ENCODE measurements around the gene STXBP1.

Gene STXBP1

GRCh38 chr9:127611899-127612790, at the start of gene STXBP1:
STXBP1 (plus strand) TSS chr9:127612277; CDS start chr9:127612404, 127 bp downstream.
- DNase-seq (ENCODE audit: extremely low read depth in 1 of 2, low read depth in 1 of 2), result peak; percentile 32 to 79

DNA sequence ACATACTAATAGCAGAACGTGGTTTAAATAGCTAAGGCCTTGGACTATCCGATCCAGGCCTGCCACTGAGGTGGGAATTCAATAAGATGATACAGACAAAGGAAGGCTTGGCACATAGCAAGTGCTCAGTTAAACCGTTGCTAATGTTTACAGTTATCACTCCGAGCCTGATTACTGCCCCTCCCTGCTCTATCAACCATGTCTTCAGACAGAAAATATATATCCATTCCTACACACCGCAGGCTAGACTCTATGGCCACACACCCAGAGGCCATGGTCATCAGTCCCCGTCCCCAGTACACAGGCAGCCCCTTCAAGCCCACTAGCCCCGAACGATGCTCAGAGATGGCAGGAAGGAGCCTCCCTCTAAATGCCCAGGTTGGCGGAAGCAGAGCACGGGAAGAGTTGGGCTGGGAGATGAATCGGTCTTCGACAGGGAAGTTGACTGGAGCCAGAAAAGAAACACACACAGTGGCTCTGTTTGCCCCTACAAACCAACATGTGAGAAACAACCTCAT, 49.7 kb upstream of the STXBP1 start:
- no peak for DNase-seq (ENCODE audit: extremely low read depth in 1 of 2, low read depth in 1 of 2)

DNA sequence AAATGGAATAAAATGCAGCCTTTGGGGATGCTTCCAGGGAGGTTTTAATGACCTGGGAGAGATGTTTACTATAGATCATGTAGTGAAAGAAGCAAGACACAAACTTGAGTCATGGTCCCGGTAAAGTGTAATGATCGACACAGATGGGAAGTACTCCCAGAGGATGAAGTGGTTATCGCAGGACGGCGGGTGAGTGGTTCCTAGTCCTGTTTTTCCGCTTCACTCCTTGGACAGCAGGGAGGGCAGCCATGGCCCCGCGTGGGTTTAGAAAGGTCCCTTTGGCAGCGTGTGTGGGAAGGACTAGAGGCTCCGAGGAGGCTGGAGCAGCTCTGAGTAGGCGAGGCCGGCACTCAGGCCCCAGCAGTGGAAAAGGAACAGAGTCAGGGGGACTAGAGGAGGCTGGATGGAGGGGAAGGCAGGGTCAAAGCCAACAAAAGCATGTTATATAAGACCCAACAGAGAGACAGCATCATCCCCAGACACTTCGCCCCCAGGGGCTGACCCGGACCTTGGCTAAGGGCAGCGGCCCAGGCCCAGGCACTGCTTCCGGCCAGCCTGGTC, 49.2 kb upstream of the STXBP1 start:
- DNase-seq (ENCODE audit: extremely low read depth in 1 of 2, low read depth in 1 of 2), result no peak

- DNase-seq (ENCODE audit: extremely low read depth in 1 of 2, low read depth in 1 of 2), result no peak
Observed at GRCh38 chr9:127563579-127563978, 48.5 kb upstream of the STXBP1 start.

DNA sequence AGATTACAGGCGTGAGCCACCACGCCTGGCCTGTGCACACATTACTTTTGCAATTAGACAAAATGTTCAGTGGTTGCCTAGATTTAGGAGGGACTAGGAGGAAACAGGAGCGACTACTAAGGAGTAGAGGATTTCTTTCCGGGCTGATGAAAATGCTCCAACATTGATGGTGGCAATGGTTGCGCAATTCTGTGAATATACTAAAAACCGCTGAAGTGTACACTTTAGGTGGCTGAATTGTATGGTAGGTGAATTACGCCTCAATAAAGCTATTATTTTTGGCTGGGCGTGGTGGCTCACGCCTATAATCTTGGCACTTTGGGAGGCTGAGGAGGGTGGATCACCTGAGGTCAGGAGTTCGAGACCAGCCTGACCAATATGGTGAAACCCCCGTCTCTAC, 46.8 kb upstream of the STXBP1 start:
- DNase-seq (ENCODE audit: extremely low read depth in 1 of 2, low read depth in 1 of 2), result no peak

DNA sequence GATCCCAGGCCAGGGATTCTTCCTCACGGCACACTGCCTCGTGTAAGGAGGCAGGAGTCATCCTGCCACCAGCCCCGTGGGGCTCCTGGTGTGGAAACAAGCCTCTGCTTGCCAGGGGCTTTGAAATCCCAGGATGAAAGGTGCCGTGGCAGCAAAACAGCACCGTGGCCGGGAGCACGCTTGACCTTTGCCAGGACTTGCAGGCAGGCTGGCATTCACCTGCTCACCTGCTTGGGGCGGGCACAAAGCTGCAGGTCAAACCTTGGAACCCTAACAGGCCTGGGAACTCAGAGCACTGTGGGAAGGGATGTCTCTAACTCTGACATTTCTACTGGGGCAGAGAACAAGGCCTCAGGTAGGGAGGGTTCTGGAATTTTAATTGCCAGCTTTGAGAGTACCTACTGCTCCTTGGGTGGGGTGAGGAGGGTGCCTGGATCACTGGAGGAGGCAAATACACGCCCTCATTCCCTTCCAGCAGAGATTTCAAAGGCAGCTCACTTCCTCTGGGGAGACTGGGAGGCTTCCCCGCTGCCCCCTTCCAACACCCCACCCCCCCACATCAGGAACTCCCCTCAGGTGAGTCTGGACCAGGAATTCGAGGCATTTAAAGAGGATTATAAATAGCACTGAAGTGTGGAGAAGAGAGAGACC, 45.6 kb upstream of the STXBP1 start:
- DNase-seq (ENCODE audit: extremely low read depth in 1 of 2, low read depth in 1 of 2), result no peak

DNA sequence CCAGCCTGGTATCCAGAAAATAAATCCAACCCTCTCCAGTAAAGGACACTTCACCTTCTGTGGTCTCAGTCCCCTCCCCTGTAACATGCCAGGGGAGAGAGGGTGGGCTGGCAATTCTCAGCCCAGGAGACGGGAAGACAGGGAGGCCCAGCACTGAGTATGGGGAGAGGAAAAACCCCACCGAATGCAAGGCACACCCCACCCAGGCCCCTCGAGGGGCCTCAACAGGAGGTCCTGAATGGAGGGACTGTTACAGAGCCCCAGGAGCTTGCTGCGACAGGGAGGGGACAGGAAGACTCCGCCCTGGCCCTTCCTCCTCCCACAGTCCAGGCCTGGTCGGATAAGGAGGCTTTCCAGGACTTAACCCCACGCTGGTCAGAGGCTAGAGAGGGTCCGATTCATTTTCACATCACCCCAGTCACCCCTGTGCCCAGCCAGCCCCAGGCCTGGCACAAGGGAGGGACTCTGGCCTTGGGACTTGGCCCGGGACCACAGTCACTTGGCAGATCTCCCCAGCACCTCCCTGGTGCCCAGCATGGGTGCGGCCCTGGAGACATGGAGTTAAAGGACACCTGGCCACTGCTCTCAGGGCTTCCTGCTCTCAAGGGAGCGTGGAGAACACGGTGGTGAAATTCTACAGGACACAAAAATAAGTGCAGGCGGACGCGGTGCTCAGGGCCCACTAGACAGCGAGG, 44.9 kb upstream of the STXBP1 start:
- DNase-seq (ENCODE audit: extremely low read depth in 1 of 2, low read depth in 1 of 2), result no peak

DNA sequence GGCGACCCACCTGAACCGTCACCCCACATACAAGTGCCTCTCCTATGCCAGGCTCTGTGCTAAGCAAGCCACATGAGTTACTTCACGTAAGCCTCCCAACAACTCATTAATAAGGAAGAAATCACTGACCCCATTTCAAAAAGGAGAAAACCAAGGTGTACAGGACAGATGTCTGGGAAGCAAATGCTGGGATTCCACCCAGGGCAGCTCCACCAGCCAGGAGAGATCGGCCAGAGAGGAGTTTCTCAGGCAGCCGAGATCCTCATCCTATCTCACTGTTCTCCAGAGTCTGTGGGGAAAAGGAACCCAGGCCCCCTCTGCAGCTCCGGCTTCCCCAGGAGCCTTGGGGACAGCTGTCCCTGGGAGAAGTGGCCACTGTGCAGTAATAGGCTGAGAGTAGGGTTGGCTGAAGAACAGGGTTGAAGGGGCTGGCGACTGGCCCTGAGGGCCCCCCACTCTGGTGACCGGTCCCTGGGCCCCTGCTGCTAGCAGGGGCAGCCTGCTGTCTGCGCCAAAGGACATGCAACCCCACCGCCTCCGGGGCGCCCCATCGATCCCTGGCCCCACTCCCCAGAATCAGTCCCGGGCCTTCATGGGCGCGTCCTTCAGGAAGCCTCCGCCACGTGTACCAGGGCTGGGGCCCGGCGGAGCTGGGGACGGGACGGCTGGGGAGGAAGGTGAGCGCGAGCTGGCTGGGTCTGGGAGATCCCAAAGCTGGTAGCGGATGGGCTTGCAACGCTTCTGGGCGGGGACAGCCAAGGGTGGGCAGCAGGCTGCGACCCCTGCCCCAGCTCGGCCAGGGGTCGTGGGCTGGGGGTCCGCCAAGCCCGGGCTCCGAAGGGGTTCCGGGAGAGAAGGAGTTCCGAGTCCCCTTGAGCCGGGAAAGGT, 44.1 kb upstream of the STXBP1 start:
- no peak for DNase-seq (ENCODE audit: extremely low read depth in 1 of 2, low read depth in 1 of 2)

- DNase-seq (ENCODE audit: extremely low read depth in 1 of 2, low read depth in 1 of 2), result no peak
Observed at GRCh38 chr9:127568618-127568970, 43.5 kb upstream of the STXBP1 start.

- peak; percentile 38 to 69 for DNase-seq (ENCODE audit: extremely low read depth in 1 of 2, low read depth in 1 of 2)
Observed at GRCh38 chr9:127568971-127569885, 42.8 kb upstream of the STXBP1 start.

GRCh38 chr9:127569886-127570401, 42.1 kb upstream of the STXBP1 start:
- DNase-seq (ENCODE audit: extremely low read depth in 1 of 2, low read depth in 1 of 2), result no peak

DNA sequence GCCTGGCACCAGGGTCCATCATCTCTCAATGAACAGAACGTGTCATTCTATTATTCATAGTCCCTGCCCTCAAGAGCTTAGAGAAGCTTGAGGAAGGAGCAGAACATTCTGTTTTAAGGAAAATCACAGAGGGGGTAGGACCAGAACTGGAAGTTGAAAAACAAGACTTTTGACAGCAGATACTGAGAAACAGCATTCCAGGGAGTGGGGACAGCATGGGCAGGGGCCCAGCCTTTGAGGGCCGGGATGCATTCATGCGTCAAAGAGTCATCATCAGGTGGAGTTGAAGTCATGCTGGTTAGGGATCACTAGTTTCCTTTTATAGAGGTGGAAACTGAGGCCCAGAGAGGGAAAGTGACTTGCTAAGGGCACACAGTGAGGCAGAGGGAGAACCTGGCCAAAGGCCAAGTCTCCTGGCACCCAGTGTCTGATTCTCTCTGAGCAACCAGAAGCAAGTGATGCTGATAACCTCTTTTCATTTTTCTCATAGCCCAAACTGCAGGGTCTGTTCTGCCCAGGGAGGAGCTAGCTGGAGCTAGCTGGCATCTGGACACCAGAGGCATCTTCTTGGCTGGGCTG, 41.5 kb upstream of the STXBP1 start:
- DNase-seq (ENCODE audit: extremely low read depth in 1 of 2, low read depth in 1 of 2), result no peak

GRCh38 chr9:127571971-127572370, 40.1 kb upstream of the STXBP1 start:
- no peak for DNase-seq (ENCODE audit: extremely low read depth in 1 of 2, low read depth in 1 of 2)

DNA sequence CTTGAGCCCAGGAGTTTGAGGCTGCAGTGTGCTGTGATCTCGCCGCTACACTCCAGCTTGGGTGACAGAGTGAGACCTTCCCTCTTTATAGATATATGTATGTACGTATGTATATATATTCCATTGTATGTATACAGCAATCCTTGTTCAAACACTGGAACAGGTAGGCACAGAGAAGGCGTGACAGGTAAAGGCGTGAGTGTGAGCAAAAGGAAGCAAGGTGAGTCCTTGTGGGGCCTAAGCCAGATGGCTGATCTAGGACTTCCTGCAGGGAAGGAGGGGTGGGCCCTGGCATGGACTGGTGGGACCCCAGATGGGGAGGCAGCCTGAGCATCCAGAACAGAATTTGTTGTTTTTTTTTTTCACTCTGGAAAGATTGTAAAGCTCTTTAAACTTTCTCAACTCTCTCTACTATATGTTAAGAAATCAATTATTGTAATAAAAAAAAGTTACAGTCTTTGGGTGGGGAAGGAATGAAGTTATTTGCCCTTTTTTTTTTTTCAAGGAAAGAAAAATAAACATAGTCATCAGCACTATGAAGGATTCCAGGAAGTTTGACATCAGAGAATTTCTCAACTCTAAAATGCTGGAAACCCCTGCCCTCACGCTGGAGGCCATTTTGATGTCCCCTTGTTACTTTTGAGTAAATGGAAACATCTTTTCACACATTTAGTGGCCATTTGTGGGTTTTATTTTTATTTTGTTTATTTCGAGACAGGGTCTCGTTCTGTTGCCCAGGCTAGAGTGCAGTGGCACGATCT, 38.9 kb upstream of the STXBP1 start:
- DNase-seq (ENCODE audit: extremely low read depth in 1 of 2, low read depth in 1 of 2), result no peak

- no peak for DNase-seq (ENCODE audit: extremely low read depth in 1 of 2, low read depth in 1 of 2)
Observed at GRCh38 chr9:127574072-127574993, 37.7 kb upstream of the STXBP1 start.

- DNase-seq (ENCODE audit: extremely low read depth in 1 of 2, low read depth in 1 of 2), result no peak
Observed at GRCh38 chr9:127575875-127576778, 36.0 kb upstream of the STXBP1 start.

Data from activated CD8-positive, alpha-beta memory T cell treated with anti-CD3 and anti-CD28 coated beads for 1 hour (primary cell).